WTC11 (cell line): Measurements from ENCODE around the gene ICAM1. TPM values are rescaled to one million over a fixed set of nuclear protein-coding genes. Genes with fewer than 3 reads are reported as not detected.

ENCODE experiments used
- ATAC-seq: fragments of 200-7000 bp; cut with Tn5 transposase; 2 replicates; pipeline ENCODE4 v1.10.0; 2021; ENCODE audit warnings: mild to moderate bottlenecking, moderate library complexity
- CTCF ChIA-PET: fragments of 300-600 bp; sonication (Branson Sonifier 250); formaldehyde crosslinking; loops from one replicate; lab custom pipeline; 2021; ENCODE audit warnings: antibody characterized with exemption; lab: Charles Lee
- POLR2A ChIA-PET: fragments of 350-600 bp; sonication (Branson Sonifier 250); formaldehyde crosslinking; loops from one replicate; lab custom pipeline; 2021; ENCODE audit warnings: antibody characterized with exemption; lab: Charles Lee
- DNase-seq: peaks from one replicate; pipeline ENCODE4 v3.0.0; 2021; ENCODE audit warnings: low spot score
- H3K27ac Mint-ChIP-seq: 2 replicates; pipeline ENCODE4 v1.8.0; 2021; ENCODE audit warnings: mixed read lengths
- H3K27me3 Mint-ChIP-seq: 2 replicates; pipeline ENCODE4 v1.8.0; 2021; ENCODE audit warnings: low read depth, mild to moderate bottlenecking, moderate library complexity, mixed read lengths
- H3K36me3 Mint-ChIP-seq: 2 replicates; pipeline ENCODE4 v1.8.0; 2021; ENCODE audit warnings: mixed read lengths
- H3K4me1 Mint-ChIP-seq: 2 replicates; pipeline ENCODE4 v1.8.0; 2022; ENCODE audit warnings: mixed read lengths
- H3K4me3 Mint-ChIP-seq: 2 replicates; pipeline ENCODE4 v1.8.0; 2021; ENCODE audit warnings: mild to moderate bottlenecking, moderate library complexity, mixed read lengths
- H3K9me3 Mint-ChIP-seq: 2 replicates; pipeline ENCODE4 v1.8.0; 2021; ENCODE audit warnings: mixed read lengths
- CBFB ChIP-seq: sonication (generic); formaldehyde crosslinking; IDR thresholded peaks from 2 replicates; pipeline ENCODE4 v1.8.1; 2022; ENCODE audit warnings: mild to moderate bottlenecking, low read depth, missing genetic modification reagents
- ELF4 ChIP-seq: sonication (generic); formaldehyde crosslinking; IDR thresholded peaks from 2 replicates; pipeline ENCODE4 v1.8.1; 2022; ENCODE audit warnings: low read depth, mild to moderate bottlenecking, moderate library complexity, missing genetic modification reagents
- ETV6 ChIP-seq: sonication (generic); formaldehyde crosslinking; IDR thresholded peaks from 2 replicates; pipeline ENCODE4 v1.8.1; 2022; ENCODE audit warnings: mild to moderate bottlenecking, missing genetic modification reagents
- FOXP1 ChIP-seq: sonication (generic); formaldehyde crosslinking; IDR thresholded peaks from 2 replicates; pipeline ENCODE4 v1.8.0; 2022; ENCODE audit warnings: missing genetic modification reagents, mild to moderate bottlenecking, moderate library complexity, borderline replicate concordance
- GTF2I ChIP-seq: fragments of 250-450 bp; sonication (Bioruptor Pico); conservative IDR thresholded peaks from 2 replicates; pipeline ENCODE4 v1.4.0; 2021; ENCODE audit warnings: mild to moderate bottlenecking
- NFE2L1 ChIP-seq: sonication (generic); formaldehyde crosslinking; IDR thresholded peaks from 2 replicates; pipeline ENCODE4 v1.8.1; 2023; ENCODE audit warnings: missing genetic modification reagents
- NR3C1 ChIP-seq: sonication (generic); formaldehyde crosslinking; conservative IDR thresholded peaks from 2 replicates; pipeline ENCODE4 v1.8.1; 2023; ENCODE audit warnings: low read depth, mild to moderate bottlenecking, missing genetic modification reagents
- RORB ChIP-seq: fragments of 250-450 bp; sonication (Bioruptor Pico); IDR thresholded peaks from 2 replicates; pipeline ENCODE4 v1.9.0; 2021; ENCODE audit warnings: mild to moderate bottlenecking
- SMAD3 ChIP-seq: sonication (generic); formaldehyde crosslinking; IDR thresholded peaks from 2 replicates; pipeline ENCODE4 v1.8.0; 2022; ENCODE audit warnings: missing genetic modification reagents, mild to moderate bottlenecking, borderline replicate concordance
- SP1 ChIP-seq: sonication (generic); formaldehyde crosslinking; conservative IDR thresholded peaks from 2 replicates; pipeline ENCODE4 v1.8.1; 2022; ENCODE audit warnings: missing genetic modification reagents
- TEAD4 ChIP-seq: sonication (generic); formaldehyde crosslinking; IDR thresholded peaks from 2 replicates; pipeline ENCODE4 v1.8.0; 2022; ENCODE audit warnings: mild to moderate bottlenecking, missing genetic modification reagents
- ZBTB21 ChIP-seq: sonication (generic); formaldehyde crosslinking; IDR thresholded peaks from 2 replicates; pipeline ENCODE4 v1.8.1; 2023; ENCODE audit warnings: mild to moderate bottlenecking, missing genetic modification reagents, borderline replicate concordance
- ZNF317 ChIP-seq: sonication (generic); formaldehyde crosslinking; IDR thresholded peaks from 2 replicates; pipeline ENCODE4 v1.8.1; 2023; ENCODE audit warnings: low read depth, mild to moderate bottlenecking, moderate library complexity, missing genetic modification reagents, borderline replicate concordance
- total RNA-seq: library from RNA; stranded (reverse); gene quantifications from 3 replicates; pipeline ENCODE4 v1.2.3, GENCODE V29; 2021
- TF ChIP-seq, protein P1 (sequence below): sonication (generic); formaldehyde crosslinking; IDR thresholded peaks from 2 replicates; pipeline ENCODE4 v1.8.1; 2023; ENCODE audit warnings: mild to moderate bottlenecking, moderate library complexity, missing genetic modification reagents
- TF ChIP-seq, protein P2 (sequence below): fragments of 250-450 bp; sonication (Bioruptor Pico); IDR thresholded peaks from 2 replicates; pipeline ENCODE4 v1.9.0; 2021; ENCODE audit warnings: mild to moderate bottlenecking, borderline replicate concordance
- TF ChIP-seq, protein P3 (sequence below): sonication (generic); formaldehyde crosslinking; IDR thresholded peaks from 2 replicates; pipeline ENCODE4 v1.8.0; 2023; ENCODE audit warnings: missing genetic modification reagents, mild to moderate bottlenecking, borderline replicate concordance
- TF ChIP-seq, protein P4 (sequence below): sonication (generic); formaldehyde crosslinking; IDR thresholded peaks from 2 replicates; pipeline ENCODE4 v1.8.0; 2022; ENCODE audit warnings: mild to moderate bottlenecking, missing genetic modification reagents
- TF ChIP-seq, protein P5 (sequence below): sonication (generic); formaldehyde crosslinking; IDR thresholded peaks from 2 replicates; pipeline ENCODE4 v1.8.1; 2022; ENCODE audit warnings: missing genetic modification reagents, borderline replicate concordance

ICAM1 gene
- total RNA-seq, 1 experiment from 2014 or later = 3.8 TPM

DNA sequence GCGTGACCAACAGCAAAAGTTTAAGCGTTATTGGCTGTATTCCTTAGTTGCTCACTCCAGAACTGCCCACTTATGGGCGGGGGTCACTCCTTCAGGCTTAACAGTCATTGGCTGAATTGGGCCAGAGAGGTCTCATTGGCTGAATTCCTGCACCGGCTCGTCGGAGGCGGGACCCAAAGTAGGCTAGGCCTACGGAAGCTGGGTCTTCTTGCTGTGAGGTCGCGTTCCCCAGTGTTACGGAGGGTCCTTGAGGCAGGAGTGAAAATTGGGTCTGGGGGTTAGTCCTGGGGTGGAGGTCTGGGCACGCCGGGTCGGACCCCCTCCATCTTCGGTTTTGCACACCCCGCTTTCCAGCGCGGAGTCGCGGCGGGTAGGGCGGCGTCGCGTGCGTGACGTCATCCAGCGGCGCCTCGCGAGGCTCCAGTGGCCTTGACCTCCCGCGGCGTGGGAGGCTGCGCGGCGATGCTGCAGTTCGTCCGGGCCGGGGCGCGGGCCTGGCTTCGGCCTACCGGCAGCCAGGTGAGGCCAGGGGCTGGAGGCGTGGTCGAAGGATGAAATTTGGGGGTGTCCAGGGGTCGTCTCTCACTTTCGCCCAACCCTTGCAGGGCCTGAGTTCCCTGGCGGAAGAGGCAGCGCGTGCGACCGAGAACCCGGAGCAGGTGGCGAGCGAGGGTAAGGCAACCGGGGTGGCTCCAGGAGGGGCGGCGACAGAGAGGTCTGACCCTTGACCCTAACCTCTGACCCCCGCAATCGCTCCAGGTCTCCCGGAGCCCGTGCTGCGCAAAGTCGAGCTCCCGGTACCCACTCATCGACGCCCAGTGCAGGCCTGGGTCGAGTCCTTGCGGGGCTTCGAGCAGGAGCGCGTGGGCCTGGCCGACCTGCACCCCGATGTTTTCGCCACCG lies 18.9 kb upstream of the ICAM1 start, which contains the start of gene MRPL4 (continued):
- TF ChIP-seq, protein P1, sequence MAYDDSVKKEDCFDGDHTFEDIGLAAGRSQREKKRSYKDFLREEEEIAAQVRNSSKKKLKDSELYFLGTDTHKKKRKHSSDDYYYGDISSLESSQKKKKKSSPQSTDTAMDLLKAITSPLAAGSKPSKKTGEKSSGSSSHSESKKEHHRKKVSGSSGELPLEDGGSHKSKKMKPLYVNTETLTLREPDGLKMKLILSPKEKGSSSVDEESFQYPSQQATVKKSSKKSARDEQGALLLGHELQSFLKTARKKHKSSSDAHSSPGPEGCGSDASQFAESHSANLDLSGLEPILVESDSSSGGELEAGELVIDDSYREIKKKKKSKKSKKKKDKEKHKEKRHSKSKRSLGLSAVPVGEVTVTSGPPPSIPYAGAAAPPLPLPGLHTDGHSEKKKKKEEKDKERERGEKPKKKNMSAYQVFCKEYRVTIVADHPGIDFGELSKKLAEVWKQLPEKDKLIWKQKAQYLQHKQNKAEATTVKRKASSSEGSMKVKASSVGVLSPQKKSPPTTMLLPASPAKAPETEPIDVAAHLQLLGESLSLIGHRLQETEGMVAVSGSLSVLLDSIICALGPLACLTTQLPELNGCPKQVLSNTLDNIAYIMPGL (CRISPR knock-in tag) = peak; percentile 98
- TF ChIP-seq SP1 (CRISPR knock-in tag) (peak; percentile 94), GTF2I (no peak), RORB (no peak), NFE2L1 (CRISPR knock-in tag) (peak; percentile 78; the same call in 1 of the 2 replicates), FOXP1 (CRISPR knock-in tag) (0 out of 2 replicates have a peak, but pooled peaks have one; percentile 50), NR3C1 (no peak), ZNF317 (CRISPR knock-in tag) (no peak), ETV6 (peak; percentile 77; the same call in 1 of the 2 replicates), ZBTB21 (no peak), SMAD3 (CRISPR knock-in tag) (peak; percentile 16; the same call in 1 of the 2 replicates)
- TF ChIP-seq, protein P2, sequence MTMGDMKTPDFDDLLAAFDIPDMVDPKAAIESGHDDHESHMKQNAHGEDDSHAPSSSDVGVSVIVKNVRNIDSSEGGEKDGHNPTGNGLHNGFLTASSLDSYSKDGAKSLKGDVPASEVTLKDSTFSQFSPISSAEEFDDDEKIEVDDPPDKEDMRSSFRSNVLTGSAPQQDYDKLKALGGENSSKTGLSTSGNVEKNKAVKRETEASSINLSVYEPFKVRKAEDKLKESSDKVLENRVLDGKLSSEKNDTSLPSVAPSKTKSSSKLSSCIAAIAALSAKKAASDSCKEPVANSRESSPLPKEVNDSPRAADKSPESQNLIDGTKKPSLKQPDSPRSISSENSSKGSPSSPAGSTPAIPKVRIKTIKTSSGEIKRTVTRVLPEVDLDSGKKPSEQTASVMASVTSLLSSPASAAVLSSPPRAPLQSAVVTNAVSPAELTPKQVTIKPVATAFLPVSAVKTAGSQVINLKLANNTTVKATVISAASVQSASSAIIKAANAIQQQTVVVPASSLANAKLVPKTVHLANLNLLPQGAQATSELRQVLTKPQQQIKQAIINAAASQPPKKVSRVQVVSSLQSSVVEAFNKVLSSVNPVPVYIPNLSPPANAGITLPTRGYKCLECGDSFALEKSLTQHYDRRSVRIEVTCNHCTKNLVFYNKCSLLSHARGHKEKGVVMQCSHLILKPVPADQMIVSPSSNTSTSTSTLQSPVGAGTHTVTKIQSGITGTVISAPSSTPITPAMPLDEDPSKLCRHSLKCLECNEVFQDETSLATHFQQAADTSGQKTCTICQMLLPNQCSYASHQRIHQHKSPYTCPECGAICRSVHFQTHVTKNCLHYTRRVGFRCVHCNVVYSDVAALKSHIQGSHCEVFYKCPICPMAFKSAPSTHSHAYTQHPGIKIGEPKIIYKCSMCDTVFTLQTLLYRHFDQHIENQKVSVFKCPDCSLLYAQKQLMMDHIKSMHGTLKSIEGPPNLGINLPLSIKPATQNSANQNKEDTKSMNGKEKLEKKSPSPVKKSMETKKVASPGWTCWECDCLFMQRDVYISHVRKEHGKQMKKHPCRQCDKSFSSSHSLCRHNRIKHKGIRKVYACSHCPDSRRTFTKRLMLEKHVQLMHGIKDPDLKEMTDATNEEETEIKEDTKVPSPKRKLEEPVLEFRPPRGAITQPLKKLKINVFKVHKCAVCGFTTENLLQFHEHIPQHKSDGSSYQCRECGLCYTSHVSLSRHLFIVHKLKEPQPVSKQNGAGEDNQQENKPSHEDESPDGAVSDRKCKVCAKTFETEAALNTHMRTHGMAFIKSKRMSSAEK (CRISPR knock-in tag) = no peak
- TF ChIP-seq, protein P3, sequence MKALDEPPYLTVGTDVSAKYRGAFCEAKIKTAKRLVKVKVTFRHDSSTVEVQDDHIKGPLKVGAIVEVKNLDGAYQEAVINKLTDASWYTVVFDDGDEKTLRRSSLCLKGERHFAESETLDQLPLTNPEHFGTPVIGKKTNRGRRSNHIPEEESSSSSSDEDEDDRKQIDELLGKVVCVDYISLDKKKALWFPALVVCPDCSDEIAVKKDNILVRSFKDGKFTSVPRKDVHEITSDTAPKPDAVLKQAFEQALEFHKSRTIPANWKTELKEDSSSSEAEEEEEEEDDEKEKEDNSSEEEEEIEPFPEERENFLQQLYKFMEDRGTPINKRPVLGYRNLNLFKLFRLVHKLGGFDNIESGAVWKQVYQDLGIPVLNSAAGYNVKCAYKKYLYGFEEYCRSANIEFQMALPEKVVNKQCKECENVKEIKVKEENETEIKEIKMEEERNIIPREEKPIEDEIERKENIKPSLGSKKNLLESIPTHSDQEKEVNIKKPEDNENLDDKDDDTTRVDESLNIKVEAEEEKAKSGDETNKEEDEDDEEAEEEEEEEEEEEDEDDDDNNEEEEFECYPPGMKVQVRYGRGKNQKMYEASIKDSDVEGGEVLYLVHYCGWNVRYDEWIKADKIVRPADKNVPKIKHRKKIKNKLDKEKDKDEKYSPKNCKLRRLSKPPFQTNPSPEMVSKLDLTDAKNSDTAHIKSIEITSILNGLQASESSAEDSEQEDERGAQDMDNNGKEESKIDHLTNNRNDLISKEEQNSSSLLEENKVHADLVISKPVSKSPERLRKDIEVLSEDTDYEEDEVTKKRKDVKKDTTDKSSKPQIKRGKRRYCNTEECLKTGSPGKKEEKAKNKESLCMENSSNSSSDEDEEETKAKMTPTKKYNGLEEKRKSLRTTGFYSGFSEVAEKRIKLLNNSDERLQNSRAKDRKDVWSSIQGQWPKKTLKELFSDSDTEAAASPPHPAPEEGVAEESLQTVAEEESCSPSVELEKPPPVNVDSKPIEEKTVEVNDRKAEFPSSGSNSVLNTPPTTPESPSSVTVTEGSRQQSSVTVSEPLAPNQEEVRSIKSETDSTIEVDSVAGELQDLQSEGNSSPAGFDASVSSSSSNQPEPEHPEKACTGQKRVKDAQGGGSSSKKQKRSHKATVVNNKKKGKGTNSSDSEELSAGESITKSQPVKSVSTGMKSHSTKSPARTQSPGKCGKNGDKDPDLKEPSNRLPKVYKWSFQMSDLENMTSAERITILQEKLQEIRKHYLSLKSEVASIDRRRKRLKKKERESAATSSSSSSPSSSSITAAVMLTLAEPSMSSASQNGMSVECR (CRISPR knock-in tag) = 0 out of 2 replicates have a peak, but pooled peaks have one; percentile 80
- TF ChIP-seq, protein P4, sequence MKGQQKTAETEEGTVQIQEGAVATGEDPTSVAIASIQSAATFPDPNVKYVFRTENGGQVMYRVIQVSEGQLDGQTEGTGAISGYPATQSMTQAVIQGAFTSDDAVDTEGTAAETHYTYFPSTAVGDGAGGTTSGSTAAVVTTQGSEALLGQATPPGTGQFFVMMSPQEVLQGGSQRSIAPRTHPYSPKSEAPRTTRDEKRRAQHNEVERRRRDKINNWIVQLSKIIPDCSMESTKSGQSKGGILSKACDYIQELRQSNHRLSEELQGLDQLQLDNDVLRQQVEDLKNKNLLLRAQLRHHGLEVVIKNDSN (CRISPR knock-in tag) = 0 out of 2 replicates have a peak, but pooled peaks have one; percentile 44

DNA sequence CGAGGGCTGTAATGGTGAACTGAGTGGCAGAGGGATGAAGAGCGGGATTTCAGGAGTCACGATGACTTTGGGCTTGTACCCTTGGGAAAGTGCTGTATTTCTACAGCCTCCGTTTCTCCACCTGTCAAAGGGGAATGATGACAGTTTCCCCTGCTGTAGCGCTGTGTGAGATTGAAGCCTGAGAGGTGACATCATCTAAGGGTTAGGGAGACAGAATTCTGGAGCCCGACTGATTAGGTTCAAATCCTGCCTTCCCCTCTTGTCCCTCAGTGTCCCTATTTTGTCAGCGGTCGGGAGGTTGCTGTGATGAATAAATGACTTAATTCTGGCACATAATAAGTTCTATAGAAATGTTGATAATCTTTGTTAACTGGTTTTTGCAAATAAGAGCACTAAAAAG lies 18.2 kb upstream of the ICAM1 start:
- Mint-ChIP-seq H3K9me3 (no peaks in the 10 kb centered on the region), H3K4me1 (peaks cover 5% of the 10 kb centered on the region), H3K27ac (no peak overlapping the region), H3K36me3 (peaks cover 31% of the 10 kb centered on the region), H3K27me3 (peaks cover 2% of the 10 kb centered on the region; the same call in 1 of the 2 replicates), H3K4me3 (peak overlapping the region; percentile 95)
- ChIA-PET POLR2A (no interaction called here), CTCF (no interaction called here)
- TF ChIP-seq ELF4 (CRISPR knock-in tag) = no peak
- TF ChIP-seq TEAD4 (CRISPR knock-in tag) = no peak
- no peak for TF ChIP-seq CBFB (CRISPR knock-in tag)
- TF ChIP-seq, protein P5, sequence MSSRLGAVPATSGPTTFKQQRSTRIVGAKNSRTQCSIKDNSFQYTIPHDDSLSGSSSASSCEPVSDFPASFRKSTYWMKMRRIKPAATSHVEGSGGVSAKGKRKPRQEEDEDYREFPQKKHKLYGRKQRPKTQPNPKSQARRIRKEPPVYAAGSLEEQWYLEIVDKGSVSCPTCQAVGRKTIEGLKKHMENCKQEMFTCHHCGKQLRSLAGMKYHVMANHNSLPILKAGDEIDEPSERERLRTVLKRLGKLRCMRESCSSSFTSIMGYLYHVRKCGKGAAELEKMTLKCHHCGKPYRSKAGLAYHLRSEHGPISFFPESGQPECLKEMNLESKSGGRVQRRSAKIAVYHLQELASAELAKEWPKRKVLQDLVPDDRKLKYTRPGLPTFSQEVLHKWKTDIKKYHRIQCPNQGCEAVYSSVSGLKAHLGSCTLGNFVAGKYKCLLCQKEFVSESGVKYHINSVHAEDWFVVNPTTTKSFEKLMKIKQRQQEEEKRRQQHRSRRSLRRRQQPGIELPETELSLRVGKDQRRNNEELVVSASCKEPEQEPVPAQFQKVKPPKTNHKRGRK = no peak
- no peak for TF ChIP-seq FOXP1 (CRISPR knock-in tag)
- ATAC-seq (no peak), DNase-seq (no peak)
